RWPE2 (cell line): ENCODE results near the gene PLSCR1.

Experiments used
- ATAC-seq: fragments of 200-7000 bp; cut with Tn5 transposase; 3 replicates; pipeline ENCODE4 v1.9.1; 2021; ENCODE audit warnings: low read depth
- DNase-seq: peaks from one replicate; pipeline ENCODE4 v3.0.0-alpha.2; 2020; ENCODE audit warnings: low spot score
- H3K27ac ChIP-seq: fragments of 450-650 bp; 2 replicates; pipeline ENCODE4 v1.5.1; 2017; ENCODE audit warnings: mild to moderate bottlenecking; ENCODE audit not compliant: poor library complexity, severe bottlenecking
- H3K27me3 ChIP-seq: fragments of 250-450 bp; sonication (Bioruptor Pico); 2 replicates; pipeline ENCODE4 v1.5.1; 2021; ENCODE audit warnings: mild to moderate bottlenecking, moderate library complexity; ENCODE audit not compliant: insufficient read depth, poor library complexity, severe bottlenecking
- H3K36me3 ChIP-seq: fragments of 250-450 bp; sonication (Bioruptor Pico); 2 replicates; pipeline ENCODE4 v1.5.1; 2020; ENCODE audit warnings: low read depth, mild to moderate bottlenecking, moderate library complexity
- H3K4me1 ChIP-seq: fragments of 250-450 bp; sonication (Bioruptor Pico); 2 replicates; pipeline ENCODE4 v1.5.1; 2021; ENCODE audit warnings: mild to moderate bottlenecking, moderate library complexity; ENCODE audit not compliant: insufficient read depth, poor library complexity, severe bottlenecking
- H3K4me3 ChIP-seq: fragments of 250-450 bp; sonication (Bioruptor Pico); 2 replicates; pipeline ENCODE4 v1.5.1; 2021; ENCODE audit warnings: mild to moderate bottlenecking, moderate library complexity; ENCODE audit not compliant: severe bottlenecking
- H3K9me3 ChIP-seq: fragments of 250-450 bp; sonication (Bioruptor Pico); 2 replicates; pipeline ENCODE4 v1.5.1; 2021; ENCODE audit warnings: mild to moderate bottlenecking, moderate library complexity; ENCODE audit not compliant: severe bottlenecking
- TF ChIP-seq, protein P1 (sequence below): fragments of 450-650 bp; IDR thresholded peaks from one replicate; pipeline ENCODE4 v1.5.1; 2017; ENCODE audit warnings: mild to moderate bottlenecking, moderate library complexity; ENCODE audit not compliant: poor library complexity, severe bottlenecking

Gene PLSCR1

DNA sequence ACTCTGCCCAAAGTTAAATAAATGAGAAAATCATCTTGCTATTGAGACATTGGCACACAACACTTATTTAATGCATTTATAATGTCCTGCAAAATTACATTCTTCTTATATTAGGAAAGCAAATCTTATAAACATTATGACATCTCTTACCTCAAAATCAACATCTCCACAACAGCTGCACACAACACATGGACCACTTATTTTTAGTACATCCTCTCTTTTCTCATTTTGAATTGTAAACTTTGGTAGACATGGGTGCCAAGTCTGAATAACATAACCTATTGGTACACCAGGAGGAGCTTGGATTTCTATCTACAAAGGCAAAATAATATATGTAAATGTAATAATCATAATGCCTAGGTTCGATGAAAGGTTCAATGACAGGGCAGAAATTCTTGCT, 23.0 kb downstream of the PLSCR1 start:
- no peaks in the 10 kb centered on the region for H3K27me3 ChIP-seq
- peaks cover 46% of the 10 kb centered on the region for H3K36me3 ChIP-seq
- ATAC-seq = no peak
- H3K27ac ChIP-seq = no peak overlapping the region
- H3K9me3 ChIP-seq = no peaks in the 10 kb centered on the region
- H3K4me1 ChIP-seq = no peaks in the 10 kb centered on the region
- no peak for DNase-seq
- no peak overlapping the region for H3K4me3 ChIP-seq
- TF ChIP-seq, protein P1, sequence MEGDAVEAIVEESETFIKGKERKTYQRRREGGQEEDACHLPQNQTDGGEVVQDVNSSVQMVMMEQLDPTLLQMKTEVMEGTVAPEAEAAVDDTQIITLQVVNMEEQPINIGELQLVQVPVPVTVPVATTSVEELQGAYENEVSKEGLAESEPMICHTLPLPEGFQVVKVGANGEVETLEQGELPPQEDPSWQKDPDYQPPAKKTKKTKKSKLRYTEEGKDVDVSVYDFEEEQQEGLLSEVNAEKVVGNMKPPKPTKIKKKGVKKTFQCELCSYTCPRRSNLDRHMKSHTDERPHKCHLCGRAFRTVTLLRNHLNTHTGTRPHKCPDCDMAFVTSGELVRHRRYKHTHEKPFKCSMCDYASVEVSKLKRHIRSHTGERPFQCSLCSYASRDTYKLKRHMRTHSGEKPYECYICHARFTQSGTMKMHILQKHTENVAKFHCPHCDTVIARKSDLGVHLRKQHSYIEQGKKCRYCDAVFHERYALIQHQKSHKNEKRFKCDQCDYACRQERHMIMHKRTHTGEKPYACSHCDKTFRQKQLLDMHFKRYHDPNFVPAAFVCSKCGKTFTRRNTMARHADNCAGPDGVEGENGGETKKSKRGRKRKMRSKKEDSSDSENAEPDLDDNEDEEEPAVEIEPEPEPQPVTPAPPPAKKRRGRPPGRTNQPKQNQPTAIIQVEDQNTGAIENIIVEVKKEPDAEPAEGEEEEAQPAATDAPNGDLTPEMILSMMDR = no peak

DNA sequence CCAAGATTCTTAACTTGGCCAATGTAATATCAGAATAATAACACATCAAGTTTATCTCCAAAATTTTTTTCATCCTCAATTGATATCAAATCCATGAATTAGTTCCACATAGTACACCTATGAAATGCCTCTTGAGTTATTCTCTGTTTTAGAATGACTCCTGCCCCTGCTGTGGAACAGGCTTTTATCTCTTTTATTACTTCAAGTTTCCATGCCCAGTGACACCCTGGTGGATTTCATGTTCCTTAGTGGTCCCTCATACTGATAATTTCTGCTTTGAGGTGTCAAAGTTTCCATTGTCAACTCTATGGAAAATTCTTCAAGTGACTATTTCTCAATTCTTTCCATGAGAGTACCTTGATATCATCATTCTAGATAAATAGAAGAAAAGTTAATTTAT, 24.6 kb downstream of the PLSCR1 start:
- Histone ChIP-seq H3K4me3 (no peak overlapping the region), H3K27ac (no peak overlapping the region), H3K4me1 (no peaks in the 10 kb centered on the region), H3K36me3 (peaks cover 45% of the 10 kb centered on the region), H3K27me3 (no peaks in the 10 kb centered on the region), H3K9me3 (no peaks in the 10 kb centered on the region)
- TF ChIP-seq, protein P1 = no peak
- ATAC-seq (no peak), DNase-seq (no peak)

DNA sequence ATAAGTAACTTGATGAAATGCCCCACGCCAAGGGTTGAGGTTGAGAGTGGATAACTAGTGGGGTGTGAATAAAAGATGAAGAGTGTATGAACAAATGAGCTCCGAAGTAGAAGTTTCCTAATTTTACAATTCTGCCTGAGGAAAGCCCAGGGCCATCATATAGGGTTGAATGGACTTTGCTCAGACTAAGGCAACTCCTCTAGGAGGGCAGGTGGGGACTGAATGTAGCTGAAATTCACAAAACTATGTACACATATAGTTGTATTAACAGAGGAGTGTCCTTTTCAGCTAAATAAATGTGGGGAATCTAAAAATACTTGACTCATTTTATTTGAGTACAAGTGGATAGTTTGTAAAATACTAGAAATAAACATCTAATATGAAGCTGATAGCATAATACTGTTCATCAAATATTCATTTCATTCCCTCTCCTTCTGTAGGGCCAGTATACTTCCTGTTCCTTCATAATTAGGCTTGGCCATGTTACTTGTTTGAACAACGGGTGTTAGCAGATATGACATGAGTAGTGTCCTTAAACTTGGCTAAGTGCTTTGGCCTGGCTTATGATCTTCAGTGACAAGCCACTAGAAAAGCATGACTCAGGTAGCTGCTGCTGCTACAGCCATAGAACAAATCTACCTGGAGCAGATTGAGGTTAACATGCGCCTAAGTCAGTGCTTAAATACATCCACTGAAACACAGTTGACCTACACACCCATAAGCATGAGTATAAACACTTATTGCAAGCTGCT, 26.5 kb downstream of the PLSCR1 start:
- Histone ChIP-seq H3K27me3 (no peaks in the 10 kb centered on the region), H3K27ac (no peak overlapping the region), H3K4me1 (no peaks in the 10 kb centered on the region), H3K9me3 (no peaks in the 10 kb centered on the region), H3K4me3 (no peak overlapping the region), H3K36me3 (peaks cover 37% of the 10 kb centered on the region)
- TF ChIP-seq, protein P1 = no peak
- ATAC-seq (no peak), DNase-seq (no peak)

DNA sequence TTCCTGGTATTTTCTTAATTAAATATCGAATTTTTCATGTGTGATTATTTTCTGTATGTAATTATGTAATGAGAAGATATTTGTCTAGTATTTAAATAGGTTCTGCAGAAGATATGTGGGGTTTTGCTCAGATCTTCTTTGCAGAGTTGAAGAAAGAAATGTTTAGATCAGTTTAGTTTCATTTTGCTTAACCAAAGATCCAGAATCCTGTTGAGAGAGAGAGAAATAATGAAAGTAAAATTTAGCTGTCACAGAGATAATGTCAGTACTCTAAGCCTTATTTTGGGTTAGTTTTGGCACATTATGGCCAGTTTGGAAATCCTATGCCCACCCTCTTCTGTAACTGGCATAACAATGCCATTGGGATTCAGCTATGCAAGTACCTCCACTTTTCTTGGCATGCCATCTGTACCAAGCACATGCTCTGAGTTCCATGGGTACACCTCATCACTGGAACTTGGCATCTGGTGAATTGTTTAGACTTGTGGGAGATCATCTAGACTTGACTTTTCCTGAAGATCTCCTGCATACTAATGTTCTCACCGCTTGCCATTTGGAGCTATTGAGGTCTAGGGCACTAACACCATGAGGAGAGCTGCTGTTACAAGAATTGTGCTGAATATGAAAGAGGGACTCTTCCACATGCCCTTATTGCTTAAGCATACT, 30.9 kb downstream of the PLSCR1 start:
- peaks cover 17% of the 10 kb centered on the region for H3K36me3 ChIP-seq
- H3K4me3 ChIP-seq = no peak overlapping the region
- no peak overlapping the region for H3K27ac ChIP-seq
- H3K4me1 ChIP-seq = no peaks in the 10 kb centered on the region
- DNase-seq (no peak), ATAC-seq (peak; percentile 55; the same call in 1 of the 3 replicates)
- TF ChIP-seq, protein P1 = no peak
- no peaks in the 10 kb centered on the region for H3K27me3 ChIP-seq
- no peaks in the 10 kb centered on the region for H3K9me3 ChIP-seq
